Loucy (cell line): Measurements from ENCODE around the gene SLC9B1.

Source experiments
- EZH2phosphoT487 ChIP-seq: fragments of 200-600 bp; IDR thresholded peaks from 2 replicates; pipeline ENCODE4 v1.6.1; 2018; ENCODE audit warnings: antibody characterized with exemption, mild to moderate bottlenecking, moderate library complexity, borderline replicate concordance
- TF ChIP-seq, protein P1 (sequence below): fragments of 200-600 bp; sonication (generic); conservative IDR thresholded peaks from 2 replicates; pipeline ENCODE4 v1.5.1; 2014; ENCODE audit warnings: mild to moderate bottlenecking, antibody characterized with exemption, low read length

DNA sequence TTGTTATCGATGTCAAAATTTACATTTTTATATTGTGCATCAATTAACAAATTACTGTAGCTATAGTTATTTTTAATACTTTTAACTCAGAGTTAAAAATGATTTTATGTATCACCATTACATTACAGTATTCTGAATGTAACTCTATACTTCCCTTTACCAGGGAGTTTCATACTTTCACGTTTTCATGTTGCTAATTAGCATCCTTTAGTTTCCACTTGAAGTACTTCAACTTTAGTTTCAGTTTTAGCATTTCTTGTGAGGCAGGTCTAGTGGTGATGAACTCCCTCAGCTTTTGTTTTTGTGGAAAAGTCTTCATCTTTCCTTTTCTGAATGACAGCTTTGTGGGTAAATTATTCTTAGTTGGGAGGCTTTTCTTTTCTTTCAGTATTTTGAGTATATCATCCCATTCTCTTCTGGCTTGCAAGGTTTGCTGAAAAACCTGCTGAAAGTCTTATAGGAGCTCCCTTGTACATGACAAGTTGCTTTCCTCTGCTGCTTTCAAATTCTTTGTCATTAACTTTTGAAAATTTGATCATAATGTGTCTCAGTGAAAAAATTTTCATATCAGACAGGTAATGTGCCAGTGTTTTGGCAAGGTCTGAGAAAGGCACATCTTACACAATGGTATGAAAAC is 160.6 kb downstream of the SLC9B1 start:
- TF ChIP-seq, protein P1, sequence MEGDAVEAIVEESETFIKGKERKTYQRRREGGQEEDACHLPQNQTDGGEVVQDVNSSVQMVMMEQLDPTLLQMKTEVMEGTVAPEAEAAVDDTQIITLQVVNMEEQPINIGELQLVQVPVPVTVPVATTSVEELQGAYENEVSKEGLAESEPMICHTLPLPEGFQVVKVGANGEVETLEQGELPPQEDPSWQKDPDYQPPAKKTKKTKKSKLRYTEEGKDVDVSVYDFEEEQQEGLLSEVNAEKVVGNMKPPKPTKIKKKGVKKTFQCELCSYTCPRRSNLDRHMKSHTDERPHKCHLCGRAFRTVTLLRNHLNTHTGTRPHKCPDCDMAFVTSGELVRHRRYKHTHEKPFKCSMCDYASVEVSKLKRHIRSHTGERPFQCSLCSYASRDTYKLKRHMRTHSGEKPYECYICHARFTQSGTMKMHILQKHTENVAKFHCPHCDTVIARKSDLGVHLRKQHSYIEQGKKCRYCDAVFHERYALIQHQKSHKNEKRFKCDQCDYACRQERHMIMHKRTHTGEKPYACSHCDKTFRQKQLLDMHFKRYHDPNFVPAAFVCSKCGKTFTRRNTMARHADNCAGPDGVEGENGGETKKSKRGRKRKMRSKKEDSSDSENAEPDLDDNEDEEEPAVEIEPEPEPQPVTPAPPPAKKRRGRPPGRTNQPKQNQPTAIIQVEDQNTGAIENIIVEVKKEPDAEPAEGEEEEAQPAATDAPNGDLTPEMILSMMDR = no peak
- no peak for TF ChIP-seq EZH2phosphoT487
